Activated CD8-positive, alpha-beta T cell treated with anti-CD3 and anti-CD28 coated beads for 36 hours (primary cell): Measurements from ENCODE around the gene CEP131. TPM values are rescaled to one million over a fixed set of nuclear protein-coding genes. Genes with fewer than 3 reads are reported as not detected.

Source experiments
- ATAC-seq: fragments of 200-7000 bp; cut with Tn5 transposase; one replicate; pipeline ENCODE4 v1.10.0; 2021; ENCODE audit warnings: mild to moderate bottlenecking, moderate library complexity
- CTCF ChIA-PET: fragments of 350-600 bp; sonication (Branson Sonifier 250); formaldehyde crosslinking; loops from one replicate; lab custom pipeline; 2021; ENCODE audit warnings: antibody characterized with exemption; lab: Charles Lee
- POLR2A ChIA-PET: fragments of 350-600 bp; sonication (Branson Sonifier 250); formaldehyde crosslinking; loops from one replicate; lab custom pipeline; 2021; ENCODE audit warnings: antibody characterized with exemption; lab: Charles Lee
- DNase-seq: peaks from one replicate; pipeline ENCODE4 v3.0.0-alpha.2; 2020
- H3K27ac Mint-ChIP-seq: one replicate; pipeline ENCODE4 v1.8.0; 2021; ENCODE audit warnings: mild to moderate bottlenecking, mixed read lengths
- H3K27me3 Mint-ChIP-seq: one replicate; pipeline ENCODE4 v1.8.0; 2021; ENCODE audit warnings: mixed read lengths
- H3K36me3 Mint-ChIP-seq: one replicate; pipeline ENCODE4 v1.8.0; 2021; ENCODE audit warnings: low read depth, mixed read lengths
- H3K4me1 Mint-ChIP-seq: one replicate; pipeline ENCODE4 v1.8.0; 2021; ENCODE audit warnings: low read depth, mixed read lengths
- H3K4me3 Mint-ChIP-seq: one replicate; pipeline ENCODE4 v1.8.0; 2021; ENCODE audit warnings: mild to moderate bottlenecking, moderate library complexity, mixed read lengths
- H3K9me3 Mint-ChIP-seq: one replicate; pipeline ENCODE4 v1.8.0; 2021; ENCODE audit warnings: mixed read lengths
- intact Hi-C: fragments of 100-400 bp; cut with micrococcal nuclease; formaldehyde crosslinking; loops from one replicate; pipeline ENCODE4 v1.10.0; 2022
- total RNA-seq, 2 experiments: library from RNA; stranded (reverse); gene quantifications; one replicate each; pipeline ENCODE4 v1.2.3, GENCODE V29; 2021
- TF ChIP-seq, protein P1 (sequence below): fragments of 200-600 bp; IDR thresholded peaks from one replicate; pipeline ENCODE4 v1.8.0; 2022; ENCODE audit warnings: antibody characterized with exemption, mild to moderate bottlenecking

Gene CEP131
- total RNA-seq, 2 experiments from 2014 or later = 7.9 to 10.9 TPM

DNA sequence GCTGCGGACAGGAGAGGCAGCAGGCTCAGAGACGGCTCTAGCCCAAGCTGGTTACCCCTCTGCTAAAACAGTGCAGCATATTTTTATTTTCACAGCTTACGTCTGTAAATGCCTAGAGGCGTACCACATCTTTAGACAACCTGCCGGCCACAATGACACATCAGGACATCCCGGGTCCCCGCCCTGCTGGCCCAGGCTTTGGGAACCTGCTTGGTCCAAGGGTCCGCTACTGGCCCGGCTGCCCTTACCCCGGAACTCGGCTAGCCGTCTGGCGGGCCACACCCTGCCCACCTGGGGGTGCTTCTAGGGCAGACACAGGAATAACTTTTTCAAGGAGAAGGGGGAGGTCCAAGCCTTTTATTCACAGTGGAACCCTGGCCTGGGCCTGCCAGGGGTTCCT, 4.3 kb downstream of the CEP131 start:
- intact Hi-C loops = no loop called here
- TF ChIP-seq, protein P1, sequence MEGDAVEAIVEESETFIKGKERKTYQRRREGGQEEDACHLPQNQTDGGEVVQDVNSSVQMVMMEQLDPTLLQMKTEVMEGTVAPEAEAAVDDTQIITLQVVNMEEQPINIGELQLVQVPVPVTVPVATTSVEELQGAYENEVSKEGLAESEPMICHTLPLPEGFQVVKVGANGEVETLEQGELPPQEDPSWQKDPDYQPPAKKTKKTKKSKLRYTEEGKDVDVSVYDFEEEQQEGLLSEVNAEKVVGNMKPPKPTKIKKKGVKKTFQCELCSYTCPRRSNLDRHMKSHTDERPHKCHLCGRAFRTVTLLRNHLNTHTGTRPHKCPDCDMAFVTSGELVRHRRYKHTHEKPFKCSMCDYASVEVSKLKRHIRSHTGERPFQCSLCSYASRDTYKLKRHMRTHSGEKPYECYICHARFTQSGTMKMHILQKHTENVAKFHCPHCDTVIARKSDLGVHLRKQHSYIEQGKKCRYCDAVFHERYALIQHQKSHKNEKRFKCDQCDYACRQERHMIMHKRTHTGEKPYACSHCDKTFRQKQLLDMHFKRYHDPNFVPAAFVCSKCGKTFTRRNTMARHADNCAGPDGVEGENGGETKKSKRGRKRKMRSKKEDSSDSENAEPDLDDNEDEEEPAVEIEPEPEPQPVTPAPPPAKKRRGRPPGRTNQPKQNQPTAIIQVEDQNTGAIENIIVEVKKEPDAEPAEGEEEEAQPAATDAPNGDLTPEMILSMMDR = no peak
- ChIA-PET POLR2A (no interaction called here), CTCF (no interaction called here)
- H3K27ac Mint-ChIP-seq = no peak overlapping the region
- H3K4me3 Mint-ChIP-seq = no peak overlapping the region
- H3K9me3 Mint-ChIP-seq = no peaks in the 10 kb centered on the region
- ATAC-seq (no peak), DNase-seq (no peak)
- peaks cover 6% of the 10 kb centered on the region for H3K4me1 Mint-ChIP-seq
- H3K36me3 Mint-ChIP-seq = no peaks in the 10 kb centered on the region
- H3K27me3 Mint-ChIP-seq = no peaks in the 10 kb centered on the region

DNA sequence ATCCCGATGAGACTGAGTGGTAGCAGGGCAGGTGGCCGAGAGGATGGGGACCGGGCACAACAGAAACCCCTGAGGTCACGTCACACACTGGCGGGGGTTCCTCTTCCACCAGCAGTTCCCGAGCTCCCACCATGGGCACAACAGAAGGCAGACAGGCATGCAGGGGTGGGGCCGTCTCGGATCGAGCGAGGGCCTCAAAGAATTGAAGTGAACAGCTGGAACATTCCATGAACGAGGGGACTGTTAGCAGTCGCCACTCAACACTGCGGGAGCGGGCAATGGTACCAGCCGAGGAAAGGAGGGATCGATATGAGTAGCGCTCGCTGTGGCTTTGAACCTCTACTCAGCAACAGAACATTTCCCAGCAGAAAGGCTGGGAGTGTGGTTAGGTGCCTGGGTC, 5.3 kb downstream of the CEP131 start:
- ChIA-PET CTCF (no interaction called here), POLR2A (no interaction called here)
- Mint-ChIP-seq H3K27me3 (no peaks in the 10 kb centered on the region), H3K4me1 (peaks cover 7% of the 10 kb centered on the region), H3K27ac (no peak overlapping the region), H3K36me3 (no peaks in the 10 kb centered on the region), H3K4me3 (no peak overlapping the region), H3K9me3 (no peaks in the 10 kb centered on the region)
- TF ChIP-seq, protein P1 = no peak
- DNase-seq (no peak), ATAC-seq (no peak)
- intact Hi-C loops = no loop called here

DNA sequence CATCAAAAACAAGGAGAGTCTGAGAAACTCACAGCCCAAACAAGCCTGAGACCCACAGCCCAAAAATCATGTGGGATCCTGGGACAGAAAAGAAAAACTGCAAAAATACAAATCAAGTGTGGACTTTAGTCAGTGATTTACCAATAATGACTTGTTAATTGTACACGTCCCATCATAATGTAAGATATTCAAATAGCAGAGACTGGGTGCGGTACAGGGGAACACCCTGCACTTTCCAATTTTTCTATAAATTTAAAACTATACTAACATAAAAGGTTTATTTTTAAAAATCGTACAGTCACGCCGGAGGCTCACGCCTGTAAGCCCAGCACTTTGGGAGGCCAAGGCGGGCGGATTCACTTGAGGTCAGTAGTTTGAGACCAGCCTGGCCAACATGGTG, 8.8 kb downstream of the CEP131 start:
- ATAC-seq = no peak
- intact Hi-C loops = no loop called here
- POLR2A ChIA-PET = no interaction called here
- H3K27me3 Mint-ChIP-seq = no peaks in the 10 kb centered on the region
- no peaks in the 10 kb centered on the region for H3K36me3 Mint-ChIP-seq
- no peak overlapping the region for H3K4me3 Mint-ChIP-seq
- CTCF ChIA-PET = no interaction called here
- peaks cover 2% of the 10 kb centered on the region for H3K4me1 Mint-ChIP-seq
- H3K27ac Mint-ChIP-seq = no peak overlapping the region
- H3K9me3 Mint-ChIP-seq = no peaks in the 10 kb centered on the region
- no peak for DNase-seq
- TF ChIP-seq, protein P1 = no peak

DNA sequence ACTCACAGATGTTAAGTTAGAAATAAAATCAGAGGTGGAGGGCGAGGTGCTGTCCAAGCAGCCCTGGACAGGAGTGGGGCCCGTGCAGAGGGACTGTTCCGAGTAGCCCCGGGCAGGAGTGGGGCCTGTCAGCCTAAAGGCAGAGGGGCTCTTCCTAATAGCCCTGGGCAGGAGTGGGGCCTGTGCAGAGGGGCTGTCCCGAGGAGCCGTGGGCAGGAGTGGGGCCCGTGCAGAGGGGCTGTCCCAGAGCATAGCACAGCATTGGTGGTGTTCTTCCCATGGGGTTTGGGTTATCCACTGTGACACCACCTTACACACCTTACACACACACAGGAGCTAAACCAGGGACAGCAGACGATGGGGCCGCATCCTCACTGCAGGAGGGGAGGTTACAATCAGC, 10.4 kb downstream of the CEP131 start:
- intact Hi-C loops = no loop called here
- TF ChIP-seq, protein P1 = no peak
- Mint-ChIP-seq H3K36me3 (no peaks in the 10 kb centered on the region), H3K27me3 (no peaks in the 10 kb centered on the region), H3K9me3 (no peaks in the 10 kb centered on the region), H3K4me1 (peaks cover 2% of the 10 kb centered on the region), H3K27ac (no peak overlapping the region), H3K4me3 (no peak overlapping the region)
- ATAC-seq (no peak), DNase-seq (no peak)
- CTCF ChIA-PET = no interaction called here
- POLR2A ChIA-PET = interaction anchor here (0.8 kb wide), 1 partner anchor 7 kb away, joined by 4 read pairs; no protein-coding TSS in a partner anchor

DNA sequence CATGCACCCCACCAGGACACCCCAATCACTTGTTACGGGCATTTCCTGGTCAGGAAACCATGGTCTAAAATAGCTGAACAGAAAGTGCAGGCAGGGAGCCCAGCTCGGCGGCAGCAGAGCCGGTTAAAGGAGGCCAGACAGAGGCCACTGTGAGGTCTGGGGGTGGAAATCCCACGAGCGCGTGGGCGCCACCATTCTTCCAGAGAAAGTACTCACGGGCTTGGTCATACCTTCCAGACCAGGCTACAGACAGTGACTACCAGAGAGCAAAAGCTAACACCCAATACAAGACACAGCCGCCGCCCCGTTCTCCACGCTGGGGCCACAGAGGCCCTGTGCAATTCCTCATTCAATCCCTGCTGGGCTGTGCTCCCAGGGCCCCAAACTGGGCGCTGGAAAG, 11.9 kb downstream of the CEP131 start:
- ATAC-seq (no peak), DNase-seq (no peak)
- TF ChIP-seq, protein P1 = no peak
- intact Hi-C loops = no loop called here
- Mint-ChIP-seq H3K27me3 (no peaks in the 10 kb centered on the region), H3K36me3 (no peaks in the 10 kb centered on the region), H3K4me1 (peaks cover 2% of the 10 kb centered on the region), H3K27ac (no peak overlapping the region), H3K9me3 (no peaks in the 10 kb centered on the region), H3K4me3 (no peak overlapping the region)
- POLR2A ChIA-PET = no interaction called here
- CTCF ChIA-PET = no interaction called here
